HG02938 (cell line): ENCODE data around the gene PLEKHH3.
"Not testable (repeated sequence)": the region's sequence is repeated elsewhere in the genome, so short reads cannot be mapped to it uniquely, and the experiment has no call there.

Source experiments
- ATAC-seq: cut with Tn5 transposase; IDR thresholded peaks from one replicate; pipeline ENCODE4 v1.9.1; 2021; ENCODE audit warnings: mild to moderate bottlenecking, moderate library complexity; ENCODE audit not compliant: unreplicated experiment

The PLEKHH3 gene

DNA sequence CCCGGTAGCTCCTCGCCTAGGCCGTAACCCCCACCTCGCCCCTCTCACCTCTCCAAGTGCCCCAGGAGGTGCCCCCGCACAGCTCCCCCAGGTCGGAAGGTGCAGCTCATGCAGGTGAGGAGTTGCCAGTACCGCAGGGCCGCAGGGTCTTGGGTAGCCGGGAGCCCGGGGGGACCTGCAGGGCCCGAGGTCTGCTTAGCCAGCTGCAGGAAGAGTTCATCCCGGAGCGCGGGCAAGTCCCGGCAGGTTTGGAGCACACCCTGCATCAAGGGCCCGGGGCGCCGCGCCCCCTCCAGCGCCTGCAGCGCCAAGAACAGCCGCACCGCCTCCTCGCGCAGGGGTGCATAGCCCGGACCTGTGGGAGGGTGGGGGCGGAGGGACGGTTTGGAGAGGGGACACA, 4.8 kb downstream of the PLEKHH3 start:
- ATAC-seq, result no peak

DNA sequence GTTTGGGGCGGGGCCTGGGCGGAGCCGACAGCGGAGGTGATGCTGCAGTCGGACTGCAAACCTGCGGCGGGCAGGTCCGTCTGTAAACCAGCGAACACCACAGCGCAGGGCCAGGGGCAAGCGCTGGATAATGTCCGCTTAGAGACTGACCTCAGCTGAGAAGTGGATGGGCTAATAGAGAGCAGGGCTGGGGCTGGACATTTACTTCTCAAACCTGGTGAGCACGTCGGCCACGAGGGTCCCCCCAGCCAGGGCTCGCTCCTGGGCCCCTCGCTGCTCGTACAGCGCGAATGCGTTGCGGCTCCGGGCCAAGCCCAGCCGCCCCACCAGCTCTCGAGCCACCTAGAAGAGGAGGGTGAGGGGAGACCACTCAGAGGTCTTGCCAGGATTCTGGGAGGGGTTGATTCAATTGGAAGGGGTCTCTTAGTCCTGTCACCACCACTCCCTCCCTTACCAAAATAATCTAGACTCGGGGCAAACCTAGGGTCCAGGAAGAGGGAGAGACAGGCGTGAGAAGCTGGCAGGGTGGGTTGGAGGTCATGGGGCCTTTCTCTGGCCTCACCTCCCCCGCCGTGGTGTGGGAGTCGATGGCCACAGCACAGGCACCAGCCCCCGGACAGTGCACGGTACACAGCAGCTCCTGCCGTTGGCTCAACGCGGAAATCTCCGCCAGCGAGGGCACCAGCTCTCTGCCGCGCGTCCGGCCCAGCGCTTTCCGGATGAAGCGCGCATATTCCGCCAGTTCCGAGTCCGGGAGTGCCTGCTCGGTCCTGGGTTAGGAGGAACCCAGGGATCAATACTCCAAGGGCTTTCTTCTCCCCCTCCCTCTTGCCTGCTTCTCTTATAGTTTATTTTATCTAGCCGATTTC, 5.8 kb downstream of the PLEKHH3 start:
- no peak for ATAC-seq

DNA sequence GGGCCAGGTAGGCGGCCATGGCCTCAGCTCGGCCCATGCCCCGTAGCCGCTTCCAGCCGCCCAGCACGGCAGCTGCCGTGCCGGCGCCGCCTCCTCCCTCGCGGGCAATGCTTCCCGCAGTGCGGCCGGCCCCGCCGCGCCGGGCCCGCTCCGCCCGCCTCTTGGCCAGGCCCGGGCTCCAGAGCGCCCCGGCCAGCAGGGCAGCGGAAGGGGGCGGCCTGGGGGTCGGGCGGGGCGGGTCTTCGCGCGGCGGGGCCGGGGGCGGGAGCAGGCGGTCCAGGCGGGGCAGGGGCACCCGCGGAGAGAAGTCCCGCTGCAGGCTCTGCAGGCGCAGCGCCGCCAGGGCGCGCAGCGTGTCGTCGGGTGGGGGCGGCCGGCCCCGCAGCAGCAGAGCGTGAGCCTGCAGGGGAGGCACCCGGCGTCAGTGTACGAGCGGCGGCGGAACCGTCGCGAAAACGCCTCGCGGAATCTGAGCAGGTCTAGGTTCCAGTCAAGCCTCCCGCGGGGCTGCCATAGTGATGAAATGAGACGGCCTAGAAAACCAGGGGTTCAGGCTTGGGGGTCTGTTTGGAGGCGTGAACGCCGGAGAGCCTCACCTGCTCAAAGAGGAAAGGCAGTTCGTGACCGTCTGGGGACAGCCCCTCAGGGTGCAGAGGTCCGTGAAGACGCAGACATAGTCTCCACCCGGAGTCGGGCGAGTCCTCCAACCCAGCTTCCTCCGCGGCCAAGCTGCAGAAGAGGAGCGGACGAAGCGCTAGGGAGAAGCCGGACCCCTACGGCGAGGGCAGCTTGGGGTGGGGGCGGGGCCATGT, 6.6 kb downstream of the PLEKHH3 start:
- no peak for ATAC-seq

DNA sequence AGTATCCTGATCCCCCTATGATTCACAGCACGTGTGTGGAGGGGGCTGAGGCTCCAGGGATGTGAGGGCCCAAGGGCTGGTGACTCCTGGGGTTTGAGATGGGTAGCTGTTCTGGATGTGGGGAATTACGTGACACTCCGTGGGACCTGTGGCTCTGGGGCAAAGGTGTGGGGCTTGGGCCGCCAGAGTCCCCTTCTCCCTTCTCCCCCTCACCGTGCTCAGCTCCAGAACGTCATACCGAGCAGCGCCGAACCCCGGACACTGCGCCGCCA, 7.2 kb downstream of the PLEKHH3 start:
- ATAC-seq, result no peak

DNA sequence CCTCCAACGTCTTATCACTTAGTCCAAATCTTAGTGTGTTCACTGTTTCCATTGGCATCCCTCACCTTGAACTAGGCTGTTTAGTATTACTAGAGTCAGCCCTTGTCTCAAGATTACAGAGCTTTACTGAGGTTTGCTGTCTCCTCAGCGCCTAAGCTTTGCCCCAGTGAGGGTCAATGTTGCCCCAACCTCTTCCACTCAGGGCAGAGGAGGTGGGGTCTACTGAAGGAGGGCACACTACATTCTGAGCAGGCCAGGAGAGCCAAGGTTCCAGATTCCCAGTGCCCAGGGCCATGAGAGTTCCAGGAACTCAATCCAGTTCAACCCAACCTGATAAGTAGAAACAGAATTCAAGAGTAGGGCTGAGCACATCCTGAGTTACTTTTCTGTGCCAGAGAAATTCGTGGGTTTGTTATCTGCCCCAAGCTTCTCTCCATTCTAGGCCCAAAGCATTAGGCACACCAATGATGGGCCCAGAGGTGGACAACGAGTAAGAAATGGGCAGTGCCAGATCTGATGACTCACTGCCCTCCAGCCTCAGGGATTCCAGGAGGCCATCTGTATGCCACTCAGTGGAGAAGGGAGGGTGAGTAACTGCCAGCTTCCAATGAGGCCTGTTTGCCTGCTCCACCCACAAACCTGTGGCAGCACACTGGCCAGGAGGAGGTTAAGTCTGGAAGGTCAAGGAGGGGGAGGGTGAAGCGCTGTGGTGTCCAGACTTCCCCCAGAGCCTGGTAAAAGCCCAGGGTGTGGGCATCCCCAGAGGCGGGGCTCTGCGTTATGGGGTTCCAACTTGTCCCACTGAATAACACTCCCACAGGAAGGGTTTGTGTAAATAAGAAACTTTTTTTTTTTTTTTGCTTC, 9.5 kb downstream of the PLEKHH3 start:
- no peak for ATAC-seq

DNA sequence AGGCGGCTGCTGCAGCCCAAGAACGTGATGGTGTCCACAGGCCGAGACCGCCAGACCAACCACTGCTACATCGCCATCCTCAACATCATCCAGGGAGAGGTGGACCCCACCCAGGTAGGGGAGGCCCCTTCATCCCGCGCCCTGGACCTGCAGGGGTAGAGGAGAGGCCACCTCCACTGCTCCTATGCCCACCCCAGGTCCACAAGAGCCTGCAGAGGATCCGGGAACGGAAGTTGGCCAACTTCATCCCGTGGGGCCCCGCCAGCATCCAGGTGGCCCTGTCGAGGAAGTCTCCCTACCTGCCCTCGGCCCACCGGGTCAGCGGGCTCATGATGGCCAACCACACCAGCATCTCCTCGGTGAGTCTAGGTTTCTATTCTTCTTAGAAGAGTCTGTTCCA, 10.7 kb downstream of the PLEKHH3 start:
- ATAC-seq, result not testable (repeated sequence)

DNA sequence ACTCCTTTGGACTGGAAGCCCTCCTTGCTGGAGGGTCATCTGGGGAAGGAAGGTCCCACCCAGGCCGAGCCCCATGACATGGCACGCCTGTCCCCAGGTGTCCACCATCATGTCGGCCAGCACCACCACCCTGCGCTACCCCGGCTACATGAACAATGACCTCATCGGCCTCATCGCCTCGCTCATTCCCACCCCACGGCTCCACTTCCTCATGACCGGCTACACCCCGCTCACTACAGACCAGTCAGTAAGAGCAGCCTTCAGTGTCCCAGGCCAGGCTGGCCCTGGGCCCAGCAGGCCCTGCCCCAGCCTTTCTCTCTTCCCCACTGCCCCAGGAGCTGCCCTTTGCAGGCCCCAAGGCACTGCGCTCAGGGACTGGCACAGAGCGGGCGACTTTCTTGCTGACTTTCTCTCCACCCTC, 11.2 kb downstream of the PLEKHH3 start:
- ATAC-seq, result no peak

DNA sequence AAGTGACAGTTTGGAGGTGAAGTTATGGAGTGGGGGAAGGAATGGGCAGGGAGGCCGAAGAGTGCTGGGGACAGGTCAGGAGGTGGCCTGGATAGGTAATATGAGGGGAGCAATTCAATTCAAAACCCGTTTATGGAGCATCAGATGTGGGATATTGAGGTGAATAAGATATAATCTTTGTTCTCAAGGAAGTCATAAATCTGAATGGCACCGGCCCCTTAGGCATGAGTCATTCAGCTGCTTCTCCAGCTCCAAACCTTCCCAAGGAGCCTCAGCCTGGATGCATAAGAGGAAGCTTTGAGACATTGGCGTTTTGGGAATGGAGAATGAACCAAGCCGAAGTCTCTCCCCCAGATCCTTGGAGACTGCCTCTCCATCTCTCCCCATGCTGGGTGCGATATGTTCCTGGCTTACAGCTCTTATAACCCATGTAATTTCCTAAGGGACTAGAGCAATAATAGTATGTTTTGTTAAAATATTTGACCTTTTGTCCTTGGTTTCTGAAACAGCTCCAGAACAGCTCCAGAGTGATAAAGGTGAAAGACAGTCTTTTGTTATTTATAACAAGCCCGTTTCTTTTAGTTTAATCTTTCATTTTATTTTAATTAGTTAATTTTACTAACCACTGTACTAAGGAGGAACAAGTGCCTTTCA, 16.0 kb downstream of the PLEKHH3 start:
- ATAC-seq, result no peak

DNA sequence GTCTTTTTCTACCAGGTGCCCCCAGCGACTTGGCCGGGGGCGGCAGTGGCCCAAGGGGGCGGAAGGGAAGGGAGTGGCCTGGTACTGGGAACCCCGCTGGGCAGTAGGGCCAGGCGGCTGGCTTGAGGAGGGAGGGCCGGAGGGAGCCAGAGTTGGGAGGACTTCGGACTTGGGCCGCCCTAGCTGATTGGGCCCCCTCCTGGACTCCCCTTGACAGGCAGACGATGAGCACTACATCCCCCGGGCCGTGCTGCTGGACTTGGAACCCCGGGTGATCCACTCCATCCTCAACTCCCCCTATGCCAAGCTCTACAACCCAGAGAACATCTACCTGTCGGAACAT, 16.9 kb downstream of the PLEKHH3 start:
- ATAC-seq, result not testable (repeated sequence)

DNA sequence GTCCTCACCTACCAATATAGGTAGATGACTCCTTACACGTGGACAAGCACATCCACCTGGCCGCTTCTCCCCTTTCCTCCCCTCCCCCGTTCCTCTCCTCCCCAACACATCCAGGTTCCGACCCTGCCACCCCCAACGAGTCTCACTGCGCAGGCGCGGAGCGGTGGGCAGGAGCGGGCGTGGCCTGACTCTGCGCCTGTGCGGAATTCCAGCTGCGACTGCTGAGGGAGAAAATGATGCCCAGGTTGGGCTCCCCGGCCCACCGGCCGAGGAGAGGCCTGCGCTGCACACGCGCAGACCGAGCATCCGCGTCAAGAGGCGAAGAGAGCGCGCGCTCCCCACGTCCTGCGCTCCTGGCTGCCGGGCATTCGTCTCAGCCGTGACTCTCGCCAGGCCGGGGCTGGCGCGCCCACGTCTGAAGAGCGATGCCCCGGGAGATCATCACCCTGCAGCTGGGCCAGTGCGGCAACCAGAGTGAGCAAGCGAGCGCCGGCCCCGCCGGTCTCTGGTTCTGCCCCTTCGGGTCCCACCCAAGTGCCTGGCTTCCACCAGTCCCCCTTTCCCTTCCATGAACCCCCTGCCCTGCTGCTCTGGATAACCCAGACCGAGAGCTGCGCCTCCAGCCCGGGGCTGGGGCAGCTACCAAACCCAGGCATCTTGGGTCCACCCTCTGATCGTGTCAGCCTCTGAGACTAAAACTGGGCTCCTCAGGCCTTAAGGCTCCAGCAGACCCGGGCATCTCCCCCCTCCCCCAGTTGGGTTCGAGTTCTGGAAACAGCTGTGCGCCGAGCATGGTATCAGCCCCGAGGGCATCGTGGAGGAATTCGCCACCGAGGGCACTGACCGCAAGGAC, 17.5 kb downstream of the PLEKHH3 start, which contains the start of gene TUBG2:
TUBG2 (plus strand) TSS at position 206 of the 853 bp plus-strand sequence; CDS start at position 426, 220 bp downstream.
- no peak for ATAC-seq

DNA sequence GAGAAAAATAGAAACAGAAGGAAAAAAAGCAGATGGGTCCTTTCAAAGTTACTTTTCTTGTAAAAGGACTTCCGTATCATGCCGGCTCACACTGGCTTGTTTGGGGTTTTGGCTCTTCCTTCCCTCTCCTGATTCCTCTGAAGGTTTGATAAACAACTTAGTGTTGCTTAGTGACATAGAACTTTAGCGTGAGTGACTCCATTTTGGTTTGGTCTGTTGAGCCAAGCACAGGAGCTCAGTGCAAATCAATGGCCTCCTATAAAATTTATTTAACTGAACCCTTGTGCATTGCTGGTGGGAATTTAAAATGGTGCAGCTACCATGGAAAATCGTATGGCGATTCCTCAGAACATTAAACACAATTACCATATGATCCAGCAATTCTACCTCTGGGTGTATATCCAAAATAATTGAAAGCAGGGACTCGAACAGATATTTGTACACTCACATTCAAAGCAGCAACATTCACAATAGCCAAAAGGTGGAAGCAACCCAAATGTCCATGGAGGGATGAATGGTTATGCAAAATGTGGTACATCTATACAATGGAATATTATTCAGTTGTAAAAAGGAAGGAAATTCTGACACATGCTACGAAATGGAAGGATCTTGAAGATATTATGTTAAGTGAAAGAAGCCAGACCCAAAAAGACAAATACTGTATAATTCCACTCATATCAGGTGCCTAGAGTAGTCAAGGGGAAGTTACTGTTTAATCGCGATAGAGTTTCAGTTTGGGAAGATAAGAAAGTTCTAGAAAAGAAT, 18.8 kb downstream of the PLEKHH3 start:
- no peak for ATAC-seq

DNA sequence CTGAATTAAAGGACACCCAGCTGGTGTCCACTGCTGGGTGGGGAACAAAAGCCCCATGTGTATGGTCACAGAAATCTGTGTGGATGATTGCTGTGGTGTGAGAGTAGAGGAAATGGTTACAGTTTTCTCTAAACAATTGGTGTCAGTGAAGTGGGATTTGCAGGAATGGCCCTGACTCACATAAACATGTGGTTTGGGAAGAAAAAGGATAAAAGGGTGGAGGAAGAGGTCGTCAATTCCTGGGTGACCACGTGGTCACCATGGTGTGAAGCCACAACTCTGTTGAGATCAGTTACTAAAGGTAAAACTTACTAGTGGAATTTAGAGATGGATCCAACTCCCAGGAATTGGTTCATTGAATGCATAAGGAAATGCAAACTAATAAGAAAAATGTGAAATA, 21.3 kb downstream of the PLEKHH3 start:
- ATAC-seq, result no peak

DNA sequence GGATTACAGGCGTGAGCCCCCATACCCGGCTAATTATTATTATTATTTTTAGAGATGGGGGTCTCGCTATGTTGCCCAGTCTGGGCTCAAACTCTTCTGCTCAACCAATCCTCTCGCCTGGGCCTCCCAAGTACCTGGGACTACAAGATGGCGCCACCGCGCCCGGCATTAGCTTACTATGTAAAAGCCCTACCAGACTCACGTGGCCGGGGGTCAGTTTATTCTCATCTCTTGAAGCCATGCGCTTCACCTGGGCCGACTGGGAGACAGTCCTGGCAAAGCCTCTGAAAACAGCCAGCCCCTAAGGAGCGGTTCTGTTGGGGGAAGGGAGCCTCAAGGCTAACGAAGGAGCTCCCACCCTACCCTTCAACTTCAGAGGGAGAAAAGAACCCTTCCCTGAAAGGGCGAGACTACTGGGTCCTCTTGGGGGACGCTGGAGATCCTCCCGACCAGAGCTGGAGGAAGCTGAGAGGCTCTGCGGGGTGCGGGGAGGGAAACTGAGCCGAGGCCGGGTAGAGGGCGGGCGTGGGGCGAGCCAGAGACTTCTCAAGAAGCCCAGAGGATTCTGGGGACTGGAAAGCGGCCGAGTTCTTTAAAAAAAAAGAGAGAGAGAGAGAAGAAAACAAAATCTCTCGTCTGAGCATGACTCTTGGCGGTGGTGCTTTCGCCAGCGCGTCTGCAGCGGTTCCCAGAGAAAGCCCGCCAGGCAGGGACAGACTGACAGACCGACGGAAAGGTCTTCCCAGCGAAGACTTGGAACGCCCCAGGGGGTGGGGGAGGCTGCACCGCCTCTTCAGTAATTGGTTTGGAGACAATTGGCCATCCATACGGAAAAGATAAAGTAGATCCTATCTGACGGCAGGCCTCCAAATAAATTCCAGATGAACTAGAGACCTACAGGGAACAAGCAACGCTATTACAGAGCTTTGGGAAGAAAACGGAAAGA, 23.3 kb downstream of the PLEKHH3 start:
- no peak for ATAC-seq

DNA sequence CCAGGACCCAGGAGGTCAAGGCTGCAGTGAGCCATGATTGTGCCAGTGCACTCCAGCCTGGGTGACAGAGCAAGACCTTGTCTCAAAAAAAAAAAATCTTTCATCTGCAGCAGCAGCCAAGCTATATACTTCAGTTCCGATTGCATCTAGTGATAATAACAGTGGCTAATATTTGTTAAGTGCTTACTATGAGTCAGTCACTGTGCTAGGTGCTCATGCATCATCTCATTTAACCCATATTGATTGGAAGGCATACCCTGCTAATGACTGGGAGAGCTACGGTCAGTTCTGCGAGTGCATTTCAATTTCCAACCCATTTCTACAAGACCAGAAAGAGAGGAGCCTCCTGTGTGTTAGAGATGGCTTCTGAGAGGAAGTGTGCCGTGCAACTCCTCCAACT, 25.4 kb downstream of the PLEKHH3 start:
- no peak for ATAC-seq

DNA sequence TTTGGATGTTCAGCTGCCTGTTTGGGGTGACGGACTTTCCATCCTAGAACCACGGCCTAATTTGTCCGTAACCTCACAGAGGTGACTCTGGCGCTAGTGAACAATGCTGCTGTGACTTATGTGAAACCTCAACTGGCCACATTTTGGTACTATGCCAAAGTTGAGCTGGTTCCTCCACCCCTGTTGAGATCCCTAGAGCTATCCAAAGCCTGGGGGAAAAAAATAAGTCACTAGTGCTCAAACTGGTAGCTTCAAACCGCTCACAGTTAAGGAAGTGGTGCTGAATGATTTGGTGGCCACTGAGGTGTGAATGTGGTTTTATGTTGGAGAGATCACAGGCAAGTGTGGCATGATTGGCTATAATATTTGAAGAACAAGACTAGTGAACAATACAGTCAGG, 29.0 kb downstream of the PLEKHH3 start:
- ATAC-seq, result no peak

DNA sequence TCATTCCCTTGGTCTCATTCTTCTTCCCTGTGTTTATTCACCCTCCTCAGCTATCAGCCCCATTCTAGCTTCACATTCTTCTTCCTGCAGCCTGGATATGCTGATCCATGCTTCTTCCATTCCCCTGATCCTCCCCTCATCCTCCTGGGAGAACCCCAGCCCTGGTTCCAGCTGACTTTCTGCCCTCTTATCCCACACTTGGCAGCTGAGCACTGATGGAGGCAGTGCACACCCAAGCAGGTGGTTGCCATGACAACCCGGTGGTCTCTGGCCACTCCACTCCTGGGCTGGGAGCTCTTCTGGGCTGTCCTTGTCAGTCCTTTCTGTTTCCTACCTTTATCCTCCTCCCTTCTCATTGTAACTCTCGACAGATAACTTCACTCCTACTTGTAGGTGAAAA, 34.5 kb downstream of the PLEKHH3 start:
- ATAC-seq, result no peak

DNA sequence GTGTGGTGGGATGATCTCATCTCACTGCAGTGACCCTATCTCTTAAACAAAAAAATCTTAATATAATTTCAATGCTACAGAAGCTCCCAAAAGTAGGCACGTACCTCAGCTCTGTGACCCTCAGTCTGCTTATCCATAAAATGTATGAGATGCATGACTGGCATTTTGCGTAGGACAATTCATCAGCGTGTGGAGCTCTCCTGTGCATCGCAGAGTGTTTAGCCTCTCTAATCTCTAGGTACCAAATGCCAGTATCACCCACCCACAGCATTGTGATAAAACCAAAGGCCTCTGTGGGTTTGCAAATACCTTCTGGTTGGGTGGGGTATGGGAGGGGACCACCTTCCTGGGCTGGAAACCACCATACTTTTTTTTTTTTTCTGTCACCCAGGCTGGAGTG, 36.7 kb downstream of the PLEKHH3 start:
- no peak for ATAC-seq

DNA sequence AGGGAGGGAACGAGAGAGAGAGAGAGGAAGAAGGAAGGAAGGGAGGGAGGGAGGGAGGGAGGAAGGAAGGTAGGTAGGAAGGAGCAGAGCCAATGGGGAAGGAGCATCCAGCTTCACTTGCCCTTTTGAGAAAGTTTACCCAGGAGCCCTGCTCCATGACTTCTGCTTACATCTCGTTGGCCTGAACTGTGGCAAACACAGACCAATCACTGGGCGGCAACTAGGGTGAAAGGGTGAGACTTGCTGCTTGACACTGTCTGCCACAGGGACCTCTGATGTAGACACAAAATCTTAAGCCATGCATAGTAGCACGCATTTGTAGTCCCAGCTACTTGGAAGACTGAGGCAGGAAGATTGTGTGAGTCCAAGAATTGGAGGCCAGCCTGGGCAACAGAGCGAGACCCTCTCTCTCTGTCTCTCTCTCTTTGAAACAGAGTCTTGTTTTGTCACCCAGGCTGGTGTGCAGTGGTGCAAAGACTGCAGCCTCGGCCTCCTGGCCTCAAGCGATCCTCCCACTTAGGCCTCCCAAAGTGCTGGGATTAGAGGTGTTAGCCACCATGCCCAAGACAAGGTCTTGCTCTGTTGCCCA, 37.2 kb downstream of the PLEKHH3 start:
- ATAC-seq, result no peak
